Testis (tissue), 2 donors: Measurements from ENCODE around the gene SERTAD4.

ENCODE experiments used
- POLR2A ChIP-seq: fragments of 450-650 bp; IDR thresholded peaks from one replicate; pipeline ENCODE4 v1.6.1; 2017; ENCODE audit warnings: antibody characterized with exemption, mild to moderate bottlenecking, moderate library complexity
- TF ChIP-seq, protein P1 (sequence below), 3 experiments: fragments of 450-650 bp in 2 of 3; fragments of 200-600 bp in 1 of 3; sonication (generic) in 1 of 3; IDR thresholded peaks; one replicate each; pipeline ENCODE4 v1.5.1; 2016 to 2019; ENCODE audit warnings: antibody characterized with exemption in 3 of 3, mild to moderate bottlenecking in 2 of 3, moderate library complexity in 1 of 3

DNA sequence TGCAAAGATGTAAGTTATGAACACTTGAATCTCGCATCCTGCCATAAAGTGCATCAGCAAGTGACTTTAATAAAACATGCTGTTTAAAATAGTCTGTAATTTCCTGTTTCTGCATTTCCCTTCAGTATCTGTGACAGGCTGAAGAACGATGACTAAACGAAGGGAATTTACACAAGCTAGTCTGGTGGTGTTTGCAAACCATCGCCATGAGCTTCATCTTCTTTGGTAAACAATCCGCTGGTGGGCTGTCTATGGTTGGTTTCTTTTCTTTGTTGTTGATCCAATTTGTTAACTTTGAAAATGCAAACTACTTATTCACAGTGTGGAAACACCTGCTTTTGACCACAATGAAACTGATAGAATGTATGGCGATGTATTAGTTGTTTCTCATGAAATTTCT is 13.9 kb downstream of the SERTAD4 start:
- TF ChIP-seq, protein P1, sequence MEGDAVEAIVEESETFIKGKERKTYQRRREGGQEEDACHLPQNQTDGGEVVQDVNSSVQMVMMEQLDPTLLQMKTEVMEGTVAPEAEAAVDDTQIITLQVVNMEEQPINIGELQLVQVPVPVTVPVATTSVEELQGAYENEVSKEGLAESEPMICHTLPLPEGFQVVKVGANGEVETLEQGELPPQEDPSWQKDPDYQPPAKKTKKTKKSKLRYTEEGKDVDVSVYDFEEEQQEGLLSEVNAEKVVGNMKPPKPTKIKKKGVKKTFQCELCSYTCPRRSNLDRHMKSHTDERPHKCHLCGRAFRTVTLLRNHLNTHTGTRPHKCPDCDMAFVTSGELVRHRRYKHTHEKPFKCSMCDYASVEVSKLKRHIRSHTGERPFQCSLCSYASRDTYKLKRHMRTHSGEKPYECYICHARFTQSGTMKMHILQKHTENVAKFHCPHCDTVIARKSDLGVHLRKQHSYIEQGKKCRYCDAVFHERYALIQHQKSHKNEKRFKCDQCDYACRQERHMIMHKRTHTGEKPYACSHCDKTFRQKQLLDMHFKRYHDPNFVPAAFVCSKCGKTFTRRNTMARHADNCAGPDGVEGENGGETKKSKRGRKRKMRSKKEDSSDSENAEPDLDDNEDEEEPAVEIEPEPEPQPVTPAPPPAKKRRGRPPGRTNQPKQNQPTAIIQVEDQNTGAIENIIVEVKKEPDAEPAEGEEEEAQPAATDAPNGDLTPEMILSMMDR (IDR thresholded peaks at IDR 0.05), result no peak
- no peak for TF ChIP-seq POLR2A
